ENCODE measurements around the gene KRT7. TPM values are rescaled to one million over a fixed set of nuclear protein-coding genes. Genes with fewer than 3 reads are reported as not detected.

Gene KRT7
- total RNA-seq, 1 experiment from 2014 or later, result 3,783 TPM

GRCh38 chr12:52189376-52190174, 43.5 kb upstream of the KRT7 start:
- H3K27ac ChIP-seq, result no peak overlapping the region
- H3K9me2 ChIP-seq (ENCODE audit: insufficient read depth), result no peaks in the 10 kb centered on the region
- H3K9me3 ChIP-seq (ENCODE audit: insufficient read depth, low read depth), result no peaks in the 10 kb centered on the region
- H3K4me1 ChIP-seq (replicated peaks; ENCODE audit: insufficient read depth), result peaks cover 83% of the 10 kb centered on the region
- DNase-seq, result no peak
- peaks cover 67% of the 10 kb centered on the region for H3F3A ChIP-seq (ENCODE audit: insufficient read depth, low read depth)
- POLR2A ChIA-PET (ENCODE audit: unreplicated experiment), result interaction anchor here (0.6 to 1.7 kb wide), 13 partner anchors 8 to 164 kb away, joined by 3 to 23 read pairs (median 4); no protein-coding TSS in a partner anchor
- H3K79me2 ChIP-seq (ENCODE audit: low read depth), result peaks cover 67% of the 10 kb centered on the region
- H3K36me3 ChIP-seq (ENCODE audit: low read depth), result peaks cover 20% of the 10 kb centered on the region; the same call in 1 of the 2 replicates
- no TSS peak for BruUV-seq (replicated peaks)
- no peak for TF ChIP-seq EZH2 (IDR thresholded peaks at IDR 0.05; ENCODE audit: low read depth)
- no peak for TF ChIP-seq CTCF (conservative IDR thresholded peaks at IDR 0.05)
- peak overlapping the region; percentile 90 for H3K4me2 ChIP-seq
- H4K20me1 ChIP-seq (ENCODE audit: insufficient read depth), result no peaks in the 10 kb centered on the region
- H3K4me3 ChIP-seq, result peak overlapping the region; percentile 92; the same call in 1 of the 2 replicates
- CTCF ChIA-PET, result interaction anchor here (0.6 to 1.1 kb wide), 2 partner anchors 18 to 143 kb away, joined by 5 to 6 read pairs; no protein-coding TSS in a partner anchor
- no peaks in the 10 kb centered on the region for H3K27me3 ChIP-seq (ENCODE audit: insufficient read depth, low read depth)
- intact Hi-C loops (cut with micrococcal nuclease; ENCODE audit: unreplicated experiment), result no loop called here
- H2AFZ ChIP-seq, result no peak overlapping the region

DNA sequence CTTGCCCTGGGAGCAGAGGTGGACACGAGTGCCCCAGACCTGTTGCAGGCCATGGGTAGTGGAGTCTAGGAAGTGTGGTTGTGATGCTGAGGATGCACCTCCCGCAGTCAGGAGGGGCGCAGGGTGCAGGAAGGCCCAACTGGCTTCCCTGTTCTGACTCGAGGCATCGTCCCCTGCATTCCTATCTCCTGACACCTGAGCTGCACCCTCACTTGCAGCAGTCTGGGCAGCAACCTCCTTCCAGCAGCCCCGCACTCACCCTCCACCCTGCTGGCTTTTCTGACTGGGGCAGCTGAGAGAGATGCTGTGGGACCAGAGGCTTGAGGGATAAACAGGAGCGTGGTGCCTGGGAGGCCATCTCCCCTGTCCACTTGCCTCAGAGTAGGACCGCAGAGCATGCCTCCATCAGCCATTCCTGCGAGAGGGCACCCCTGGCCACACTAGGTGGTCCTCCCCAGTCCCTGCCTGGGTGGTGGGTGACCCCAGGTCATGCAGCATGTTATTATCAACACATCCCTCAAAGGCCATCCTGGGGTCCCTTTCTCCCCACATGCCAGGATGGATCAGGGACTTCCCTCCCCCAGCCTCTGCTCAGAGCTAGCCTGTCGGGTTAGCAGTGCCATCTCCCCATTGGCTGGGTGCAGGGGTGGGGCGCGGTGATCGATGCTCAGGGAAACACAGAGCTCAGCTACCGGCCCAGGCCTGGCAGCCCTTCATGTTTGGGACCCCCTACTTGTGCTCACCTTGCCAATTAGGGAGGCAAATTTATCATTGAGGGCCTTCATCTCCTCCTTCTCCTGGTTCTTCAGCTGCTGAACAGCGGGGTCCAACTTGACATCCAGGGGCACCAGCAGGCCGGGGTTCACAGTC, 41.9 kb upstream of the KRT7 start:
- Histone ChIP-seq H4K20me1 (ENCODE audit: insufficient read depth) (no peaks in the 10 kb centered on the region), H3F3A (ENCODE audit: insufficient read depth, low read depth) (peaks cover 61% of the 10 kb centered on the region), H2AFZ (no peak overlapping the region), H3K9me3 (ENCODE audit: insufficient read depth, low read depth) (no peaks in the 10 kb centered on the region), H3K27ac (peak overlapping the region; percentile 77), H3K79me2 (ENCODE audit: low read depth) (peaks cover 54% of the 10 kb centered on the region), H3K9me2 (ENCODE audit: insufficient read depth) (no peaks in the 10 kb centered on the region), H3K36me3 (ENCODE audit: low read depth) (peaks cover 11% of the 10 kb centered on the region; the same call in 1 of the 2 replicates), H3K4me1 (replicated peaks; ENCODE audit: insufficient read depth) (peaks cover 83% of the 10 kb centered on the region), H3K4me3 (peak overlapping the region; percentile 92), H3K27me3 (ENCODE audit: insufficient read depth, low read depth) (no peaks in the 10 kb centered on the region), H3K4me2 (peak overlapping the region; percentile 90)
- ChIA-PET POLR2A (ENCODE audit: unreplicated experiment) (interaction anchor here (0.5 to 2.3 kb wide), 10 partner anchors 16 to 90 kb away, joined by 3 to 26 read pairs (median 8); no protein-coding TSS in a partner anchor), CTCF (interaction anchor here (0.6 to 1.5 kb wide), 3 partner anchors 11 to 22 kb away, joined by 3 to 5 read pairs (median 4); no protein-coding TSS in a partner anchor)
- intact Hi-C loops (cut with micrococcal nuclease; ENCODE audit: unreplicated experiment), result no loop called here
- DNase-seq, result peak; percentile 55 to 66
- TF ChIP-seq CTCF (conservative IDR thresholded peaks at IDR 0.05), result no peak
- TF ChIP-seq EZH2 (IDR thresholded peaks at IDR 0.05; ENCODE audit: low read depth), result no peak
- TSS peak; percentile 34 for BruUV-seq (replicated peaks)
